GM13976 (cell line): ENCODE data around the gene KCNJ12.
"Not testable (repeated sequence)": the region's sequence is repeated elsewhere in the genome, so short reads cannot be mapped to it uniquely, and the experiment has no call there.

Experiments
- DNase-seq: peaks from one replicate; pipeline ENCODE4 v3.0.0; 2012; ENCODE audit warnings: low spot score
- in situ Hi-C: fragments of 300-500 bp; cut with MboI; formaldehyde crosslinking; loops from one replicate; pipeline ENCODE4 v1.12.0; 2022; ENCODE audit warnings: low sequenced_read_pairs, mixed read lengths, inconsistent platforms; ENCODE audit not compliant: unreplicated experiment
- TF ChIP-seq, protein P1 (sequence below): IDR thresholded peaks from 2 replicates; pipeline ENCODE4 v1.5.1; 2012; ENCODE audit warnings: borderline replicate concordance, mild to moderate bottlenecking; ENCODE audit not compliant: insufficient read depth; ENCODE audit errors: extremely low read depth, missing control alignments, control extremely low read depth

The KCNJ12 gene

DNA sequence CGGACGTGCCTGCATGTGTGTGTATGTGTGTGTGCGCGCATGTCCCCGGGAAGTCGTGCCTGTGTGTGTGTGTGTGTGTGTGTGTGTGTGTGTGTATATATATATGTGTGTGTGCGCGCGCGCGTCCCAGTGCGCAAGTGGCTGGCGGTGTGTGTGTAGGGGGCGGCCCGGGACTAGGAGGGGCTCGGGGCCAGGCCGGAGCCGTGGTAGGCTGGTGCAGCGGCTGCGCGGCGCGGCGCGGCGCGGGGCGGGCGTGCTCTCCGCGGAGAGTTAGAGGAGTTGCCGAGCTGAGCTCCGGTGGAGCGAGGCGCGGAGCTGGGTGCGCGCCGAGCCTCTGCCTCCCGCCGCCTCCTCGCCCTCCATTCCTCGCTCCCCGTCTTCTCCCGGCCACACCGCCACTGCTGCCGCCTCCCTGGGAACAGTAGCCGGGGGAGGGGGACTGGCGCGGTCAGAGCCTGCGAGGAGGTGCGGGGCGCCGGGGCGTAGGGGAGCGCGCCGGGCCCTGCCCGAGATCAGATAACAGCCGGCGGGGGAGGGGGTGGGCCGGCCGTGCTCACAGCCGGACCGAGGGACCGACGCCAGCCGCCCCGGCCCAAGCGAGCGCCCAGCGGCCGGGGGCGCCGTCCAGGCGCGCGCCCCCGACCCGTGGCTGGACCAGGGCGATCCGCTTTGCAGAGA lies at the start of gene KCNJ12:
Gene KCNJ12 (plus strand): TSS at position 277 of the 678 bp plus-strand sequence. CDS start 38,986 bp downstream, outside the sequence.
- TF ChIP-seq, protein P1, sequence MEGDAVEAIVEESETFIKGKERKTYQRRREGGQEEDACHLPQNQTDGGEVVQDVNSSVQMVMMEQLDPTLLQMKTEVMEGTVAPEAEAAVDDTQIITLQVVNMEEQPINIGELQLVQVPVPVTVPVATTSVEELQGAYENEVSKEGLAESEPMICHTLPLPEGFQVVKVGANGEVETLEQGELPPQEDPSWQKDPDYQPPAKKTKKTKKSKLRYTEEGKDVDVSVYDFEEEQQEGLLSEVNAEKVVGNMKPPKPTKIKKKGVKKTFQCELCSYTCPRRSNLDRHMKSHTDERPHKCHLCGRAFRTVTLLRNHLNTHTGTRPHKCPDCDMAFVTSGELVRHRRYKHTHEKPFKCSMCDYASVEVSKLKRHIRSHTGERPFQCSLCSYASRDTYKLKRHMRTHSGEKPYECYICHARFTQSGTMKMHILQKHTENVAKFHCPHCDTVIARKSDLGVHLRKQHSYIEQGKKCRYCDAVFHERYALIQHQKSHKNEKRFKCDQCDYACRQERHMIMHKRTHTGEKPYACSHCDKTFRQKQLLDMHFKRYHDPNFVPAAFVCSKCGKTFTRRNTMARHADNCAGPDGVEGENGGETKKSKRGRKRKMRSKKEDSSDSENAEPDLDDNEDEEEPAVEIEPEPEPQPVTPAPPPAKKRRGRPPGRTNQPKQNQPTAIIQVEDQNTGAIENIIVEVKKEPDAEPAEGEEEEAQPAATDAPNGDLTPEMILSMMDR = no peak
- in situ Hi-C loops = no loop called here
- no peak for DNase-seq

DNA sequence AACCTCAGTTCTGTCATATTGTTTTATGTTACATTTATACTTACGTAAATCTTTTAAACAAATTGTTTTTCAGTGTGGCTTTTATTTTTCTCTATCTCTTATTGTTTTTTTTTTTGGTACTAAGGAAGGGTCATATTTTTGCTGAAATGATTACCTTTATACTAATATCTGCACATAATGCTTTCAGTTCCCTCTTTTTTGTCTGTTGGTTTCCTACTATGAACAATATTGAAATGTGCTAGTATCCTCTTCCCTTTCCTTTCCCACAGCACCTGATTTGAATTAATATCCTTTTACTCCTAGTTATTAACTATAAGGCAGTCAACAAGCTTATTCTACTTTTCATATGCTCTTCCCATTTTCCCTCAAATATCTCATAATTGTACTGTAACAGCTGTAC lies 48.2 kb upstream of the KCNJ12 start:
- in situ Hi-C loops, DNase-seq: not testable (repeated sequence)

DNA sequence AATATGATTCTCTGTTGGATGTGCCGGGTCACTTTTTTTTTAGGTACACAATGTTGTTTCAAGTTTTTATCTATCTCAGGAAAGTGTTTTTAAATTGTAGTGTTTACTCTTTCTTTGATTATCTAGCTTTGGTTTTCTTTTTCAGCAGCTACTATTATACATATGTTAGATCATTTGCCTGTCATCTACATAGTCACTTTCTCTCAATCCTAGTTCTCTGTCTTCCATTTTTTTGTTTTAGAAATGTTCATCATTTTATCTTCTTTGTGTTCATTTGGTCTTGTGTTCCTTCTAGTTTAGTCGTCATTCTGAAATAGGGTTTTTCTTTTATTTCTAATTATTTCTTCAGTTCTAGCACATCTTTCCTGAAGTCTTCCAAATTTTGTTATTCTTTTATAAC lies 47.4 kb upstream of the KCNJ12 start:
- DNase-seq, in situ Hi-C loops: not testable (repeated sequence)

DNA sequence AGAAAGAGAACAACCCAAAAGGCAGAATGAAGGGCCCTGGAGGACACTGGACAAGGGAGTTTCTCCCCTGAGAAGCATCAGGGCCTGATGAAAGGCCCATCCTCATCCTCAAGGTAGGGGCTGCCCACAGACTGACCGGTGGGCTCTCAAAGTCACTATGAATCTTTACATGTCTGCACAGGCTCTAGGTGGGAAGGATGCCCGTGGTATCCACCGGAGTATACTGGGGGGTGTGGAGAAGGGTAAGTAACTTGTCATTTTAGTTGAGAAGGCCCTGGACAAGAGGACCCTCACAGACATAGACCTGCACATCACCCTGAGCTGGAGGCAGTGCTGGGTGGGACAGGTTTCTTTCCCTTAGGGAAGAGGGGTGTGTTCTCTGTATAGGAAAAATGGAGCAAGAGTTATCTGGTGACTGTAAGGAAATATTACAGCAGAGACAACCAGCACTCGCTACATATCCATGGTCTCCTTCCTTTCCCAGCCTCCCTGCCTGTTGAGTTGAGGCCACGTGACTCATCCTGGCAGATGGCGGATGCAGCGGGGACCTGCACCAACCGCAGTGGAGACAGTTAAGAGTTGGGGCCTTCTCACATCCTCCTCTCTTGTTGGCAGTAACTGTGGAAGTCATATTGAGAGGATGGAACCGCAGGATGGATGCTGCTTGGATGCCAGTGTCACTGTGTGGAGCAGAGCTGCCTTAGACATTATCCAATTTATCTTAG lies 45.6 kb upstream of the KCNJ12 start:
- TF ChIP-seq, protein P1 = no peak
- in situ Hi-C loops = no loop called here
- no peak for DNase-seq

DNA sequence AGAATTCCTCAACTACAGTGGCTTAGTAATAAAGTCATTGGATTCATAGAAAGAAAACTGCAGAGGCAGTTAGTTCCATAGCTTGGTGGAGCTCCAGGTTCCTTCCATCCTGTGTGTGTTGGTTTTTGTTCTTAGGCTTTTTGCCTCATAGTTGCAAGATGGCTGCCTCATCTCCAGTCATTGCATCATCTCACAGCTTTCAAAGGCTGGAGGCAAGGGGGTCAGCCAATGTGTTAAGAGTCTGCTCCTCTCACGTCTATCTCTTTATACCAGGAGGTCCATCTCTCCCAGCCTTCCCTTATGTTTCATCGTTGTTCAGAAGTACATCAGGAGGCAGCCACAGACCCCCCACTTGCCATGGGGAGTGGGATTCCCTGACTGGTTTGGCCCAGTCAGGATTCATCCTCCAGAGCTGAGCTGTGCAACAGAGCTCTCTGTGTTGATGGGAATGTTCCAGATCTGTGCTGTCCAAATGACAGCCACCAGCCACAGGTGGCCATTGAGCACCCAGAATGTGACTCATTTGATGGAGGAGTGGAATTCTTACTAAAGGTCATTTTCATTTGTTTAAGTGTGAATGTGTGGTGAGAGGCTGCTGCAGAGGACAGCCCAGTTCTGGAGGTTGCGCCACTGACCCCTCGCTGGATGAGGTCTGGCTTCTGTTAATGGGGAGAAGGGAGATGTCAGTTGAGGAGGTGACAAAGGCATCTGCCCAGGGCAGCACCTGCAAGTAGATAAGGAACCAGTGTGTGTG lies 39.4 kb upstream of the KCNJ12 start:
- DNase-seq, in situ Hi-C loops: not testable (repeated sequence)

DNA sequence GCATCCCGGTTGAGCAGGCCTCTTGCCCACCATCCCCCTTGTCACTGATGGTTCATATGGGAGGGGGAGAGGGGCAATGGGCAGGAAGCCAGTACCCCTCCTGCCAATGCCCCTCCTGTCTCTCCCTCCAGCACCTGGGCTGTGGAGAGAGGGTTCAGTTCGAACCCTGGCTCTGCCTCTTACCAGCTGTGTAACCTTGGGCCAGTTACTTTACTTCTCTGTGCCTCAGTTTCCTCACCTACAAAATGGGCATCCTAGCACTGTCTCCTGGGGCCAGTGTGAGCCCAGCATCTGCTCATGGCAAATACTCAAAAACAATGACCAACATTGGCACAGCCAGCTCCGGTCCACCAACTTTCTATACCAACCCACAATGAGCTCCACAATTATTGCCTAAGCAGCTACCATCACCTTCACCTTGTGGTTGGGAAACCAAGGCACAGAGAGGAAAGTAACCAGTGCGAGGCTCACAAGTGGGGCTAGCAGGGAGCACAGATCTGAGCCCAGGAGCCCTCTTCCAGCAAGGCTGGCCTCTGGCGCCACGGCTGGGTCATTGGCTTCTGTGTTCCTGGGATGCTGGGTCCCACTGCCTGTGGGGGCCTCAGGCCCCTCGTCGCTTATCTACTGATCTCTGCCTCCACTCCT lies 38.1 kb upstream of the KCNJ12 start:
- in situ Hi-C loops, DNase-seq: not testable (repeated sequence)

DNA sequence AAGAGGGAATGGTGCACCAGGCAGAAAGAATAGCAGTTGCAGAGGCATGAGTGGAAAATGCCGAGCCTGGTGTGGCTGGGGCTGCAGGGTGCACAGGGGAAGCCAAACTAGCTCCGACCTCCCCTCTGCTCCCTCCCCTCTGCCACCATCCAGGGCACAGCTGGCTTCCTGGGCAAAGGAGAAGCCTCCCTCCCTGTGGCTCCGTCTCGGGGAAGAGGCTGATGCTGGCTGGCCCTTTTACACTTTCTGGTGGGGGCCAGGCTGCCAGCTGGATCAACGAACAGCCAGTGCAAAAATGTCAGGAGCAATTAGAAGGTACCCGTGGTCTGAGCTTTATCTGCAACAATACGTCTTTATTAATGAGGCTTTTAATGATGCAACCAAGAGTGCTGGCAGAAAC lies 37.1 kb upstream of the KCNJ12 start:
- no peak for DNase-seq
- TF ChIP-seq, protein P1 = no peak
- in situ Hi-C loops = no loop called here

DNA sequence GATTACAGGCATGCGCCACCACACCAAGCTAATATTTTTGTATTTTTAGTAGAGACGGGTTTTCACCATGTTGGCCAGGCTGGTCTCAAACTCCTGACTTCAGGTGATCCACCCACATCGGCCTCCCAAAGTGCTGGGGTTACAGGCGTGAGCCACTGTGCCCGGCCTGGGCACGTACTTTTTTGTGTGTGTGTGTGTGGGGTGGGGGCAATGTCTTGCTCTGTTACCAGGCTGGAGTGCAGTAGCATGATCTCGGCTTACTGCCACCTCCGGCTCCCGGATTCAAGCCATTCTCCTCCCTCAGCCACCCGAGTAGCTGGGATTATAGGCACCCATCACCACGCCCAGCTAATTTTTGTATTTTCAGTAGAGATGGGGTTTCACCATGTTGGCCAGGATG lies 36.6 kb upstream of the KCNJ12 start:
- DNase-seq, in situ Hi-C loops: not testable (repeated sequence)

DNA sequence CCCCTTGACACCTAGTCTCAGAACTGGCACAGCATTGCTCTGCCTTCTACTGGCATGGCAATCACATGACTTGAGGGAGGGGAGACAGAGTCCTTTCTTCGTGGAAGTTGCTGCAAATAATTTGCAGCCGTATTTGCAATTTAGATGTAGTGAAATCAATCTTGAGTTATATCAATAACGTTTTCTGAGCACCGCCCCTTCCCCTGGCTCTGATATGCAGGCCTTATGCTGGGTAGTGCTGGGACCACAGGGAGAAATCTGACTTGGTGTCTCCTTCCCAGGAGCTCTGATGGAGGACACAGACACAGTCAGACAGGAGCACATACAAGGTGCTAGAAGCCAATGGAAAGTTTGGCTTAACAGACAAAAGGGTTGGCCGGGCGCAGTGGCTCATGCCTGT lies 35.8 kb upstream of the KCNJ12 start:
- in situ Hi-C loops, DNase-seq: not testable (repeated sequence)

DNA sequence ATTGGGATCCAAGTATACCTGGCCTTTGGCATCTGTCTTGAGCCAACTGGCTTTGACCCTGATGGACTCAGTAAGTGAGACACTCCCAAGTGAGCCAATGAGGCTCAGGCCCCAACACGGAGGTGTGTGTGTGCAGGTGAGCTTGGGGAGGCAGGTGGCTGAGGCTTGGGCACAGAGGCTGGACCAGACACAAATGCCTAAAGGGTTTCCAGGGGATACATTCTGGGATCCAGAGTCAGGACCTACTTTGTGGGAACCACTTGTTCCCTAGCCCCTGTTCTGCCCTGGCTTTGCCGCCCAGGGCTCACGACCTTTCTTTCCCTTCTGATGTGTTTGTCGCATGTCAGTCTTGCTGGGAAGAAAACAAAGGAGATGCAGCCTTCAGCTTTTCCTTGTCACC lies 34.9 kb upstream of the KCNJ12 start:
- DNase-seq, in situ Hi-C loops: not testable (repeated sequence)

DNA sequence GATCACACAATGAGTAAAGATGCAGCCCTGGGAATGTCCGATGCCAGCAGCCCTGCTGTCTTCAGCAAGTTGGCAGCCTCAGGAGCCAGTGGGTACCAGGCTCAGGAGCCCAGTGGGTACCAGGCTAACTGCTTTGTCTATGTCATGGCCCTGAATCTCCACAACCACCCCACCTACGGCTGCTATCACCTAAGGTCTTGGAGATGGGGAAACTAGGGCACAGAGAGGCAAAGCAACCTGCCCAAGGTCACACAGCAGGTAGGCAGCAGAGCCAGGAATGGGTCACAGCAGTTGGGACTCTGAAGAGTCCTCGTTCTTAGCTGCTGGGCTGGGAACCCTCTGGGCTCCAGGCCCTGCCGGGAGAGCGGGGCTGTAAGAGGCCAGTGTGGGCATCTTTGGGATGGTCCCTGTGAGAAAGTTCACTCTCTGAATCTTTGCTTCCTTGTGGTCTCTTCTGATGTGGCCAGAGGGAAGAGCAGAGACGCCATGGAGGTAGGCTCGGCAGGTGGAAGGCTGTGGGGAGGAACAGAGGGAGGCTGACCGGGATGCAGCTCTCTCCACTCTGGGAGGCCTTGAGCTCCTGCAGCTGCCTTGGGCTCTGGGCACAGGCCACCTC lies 34.1 kb upstream of the KCNJ12 start:
- in situ Hi-C loops, DNase-seq: not testable (repeated sequence)

DNA sequence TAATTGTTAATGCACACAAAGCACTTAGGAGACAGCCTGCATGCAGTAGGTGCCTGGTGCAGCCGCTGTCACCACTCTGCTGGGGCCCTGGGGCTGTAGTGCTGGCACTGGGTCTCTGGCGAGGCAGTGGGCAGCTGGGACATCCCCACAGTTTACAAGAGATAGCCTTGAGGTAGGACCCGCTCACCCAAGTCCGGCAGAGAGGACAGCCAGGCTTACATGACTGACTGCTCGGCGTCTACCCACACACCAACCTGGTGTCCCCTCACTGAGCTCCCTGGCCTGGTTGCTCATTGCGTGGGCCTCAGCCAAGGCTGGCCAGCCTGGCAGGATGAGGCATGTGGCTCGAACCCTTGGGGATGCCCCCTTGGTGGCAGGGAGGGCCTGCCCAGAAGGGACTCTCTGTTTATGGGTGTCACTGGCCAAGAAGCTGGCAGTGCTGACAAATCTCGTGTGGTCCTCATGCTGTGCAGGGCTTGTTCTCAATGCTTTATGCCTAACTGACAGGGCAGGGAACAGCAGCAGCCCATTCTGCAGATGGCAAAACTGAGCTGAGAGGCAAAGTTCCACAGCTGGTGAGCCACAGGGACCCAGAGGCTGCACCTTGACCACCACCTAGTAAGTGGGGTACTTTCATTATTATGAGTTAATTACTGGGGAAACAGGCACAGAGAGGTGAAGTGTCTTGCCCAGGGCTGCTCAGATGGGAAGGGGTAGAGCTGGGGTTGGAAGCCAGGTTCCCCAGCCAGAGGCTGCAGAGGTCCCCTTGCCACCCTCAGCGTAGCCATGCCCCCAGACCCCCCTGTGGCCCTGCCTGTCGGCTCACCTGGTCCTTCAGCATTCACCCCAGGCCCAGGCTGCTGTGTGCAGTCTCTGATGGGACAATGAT lies 32.9 kb upstream of the KCNJ12 start:
- DNase-seq, in situ Hi-C loops: not testable (repeated sequence)

DNA sequence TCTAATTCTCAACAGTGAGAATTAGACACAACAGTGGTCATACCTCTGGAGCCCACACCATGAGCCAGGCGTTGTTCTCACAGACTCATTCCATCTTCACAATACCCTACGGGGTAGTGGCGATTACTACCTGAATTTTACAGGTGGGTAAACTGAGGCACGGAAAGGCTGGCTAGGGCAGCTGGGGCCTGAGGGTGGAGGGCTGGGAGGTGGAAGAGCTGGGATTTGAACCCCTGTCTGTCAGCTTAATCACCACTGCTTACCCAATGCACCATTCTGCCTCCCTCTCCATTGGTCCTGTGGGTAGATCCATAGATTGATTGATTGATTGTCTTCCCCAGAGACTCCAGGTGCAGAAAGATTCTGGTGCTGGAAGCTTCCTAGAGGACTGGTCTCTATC lies 31.4 kb upstream of the KCNJ12 start:
- in situ Hi-C loops, DNase-seq: not testable (repeated sequence)
